ENCODE measurements around the gene POLG.

The POLG gene

GRCh38 chr15:89334510-89335297 is at the start of gene POLG:
TSS of gene POLG (minus strand) at chr15:89334824. CDS start at chr15:89333754, 1,070 bp downstream.
- DNase-seq (ENCODE audit: low read depth in 2 of 2), result peak; percentile 98 to 99

- no peak for DNase-seq (ENCODE audit: low read depth in 2 of 2)
These were observed 49.6 kb upstream of the POLG start for GRCh38 chr15:89384176-89384604.

DNA sequence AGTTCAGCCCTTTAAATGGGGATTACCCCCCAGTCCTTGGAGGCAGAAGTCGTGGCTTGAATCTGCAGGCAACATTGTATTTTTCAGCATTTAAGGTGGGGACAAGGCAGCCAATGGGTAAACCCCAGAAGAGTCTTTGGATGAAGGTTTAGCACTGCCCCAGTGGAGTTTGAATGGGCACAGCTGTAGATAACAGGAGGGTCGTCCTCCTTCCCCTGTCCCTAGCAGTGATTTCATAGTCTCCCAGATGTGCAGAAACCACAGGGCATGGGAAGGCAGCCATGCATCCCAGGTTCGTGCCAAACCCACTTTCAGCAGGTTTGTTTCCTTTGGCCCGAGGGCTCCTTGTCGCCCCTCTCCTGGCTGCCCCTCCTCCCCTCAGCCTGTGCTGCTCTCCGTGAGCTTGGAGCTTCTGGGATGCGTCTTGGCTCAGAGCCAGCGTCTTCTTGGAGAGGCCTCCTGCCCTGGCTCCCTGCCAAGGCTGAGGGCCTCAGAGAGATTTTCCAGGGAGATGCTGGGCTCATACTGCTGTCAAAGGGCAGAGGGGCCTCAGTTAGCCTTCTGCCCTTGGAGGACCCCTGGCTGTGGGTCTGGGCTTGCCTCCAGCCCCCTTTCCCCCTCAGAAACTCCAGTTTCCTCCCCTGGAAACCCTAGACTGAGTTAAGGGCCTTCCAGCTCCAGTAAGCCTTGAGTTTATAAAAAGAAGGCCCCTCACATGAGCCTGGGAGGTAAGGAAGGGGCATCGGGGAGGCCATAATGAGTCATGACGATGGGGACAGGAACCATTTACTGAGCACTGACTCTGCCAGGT is 48.9 kb upstream of the POLG start:
- DNase-seq (ENCODE audit: low read depth in 2 of 2), result no peak

- DNase-seq (ENCODE audit: low read depth in 2 of 2), result no peak
These were observed 47.5 kb upstream of the POLG start for GRCh38 chr15:89381888-89382686.

GRCh38 chr15:89381331-89381730 is 46.7 kb upstream of the POLG start:
- no peak for DNase-seq (ENCODE audit: low read depth in 2 of 2)

DNA sequence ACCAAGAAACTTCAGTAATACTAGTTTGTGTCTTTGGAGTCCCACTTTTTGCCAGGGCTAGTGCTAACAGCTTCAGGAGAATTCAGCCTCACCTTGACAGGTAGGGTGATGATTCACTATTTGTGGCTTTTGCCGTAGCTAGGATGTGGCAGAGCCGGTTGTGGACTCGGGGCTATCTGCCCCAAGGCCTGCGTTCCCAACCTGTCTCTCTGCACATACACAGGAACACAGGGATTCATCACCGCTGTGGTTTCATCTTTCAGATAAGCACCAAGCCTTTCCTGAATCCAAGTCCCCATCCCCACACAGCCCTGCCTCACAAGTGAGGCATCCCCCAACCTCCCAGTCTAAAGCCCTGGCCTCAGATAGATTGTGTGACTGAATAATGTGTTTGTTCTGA is 45.2 kb upstream of the POLG start:
- DNase-seq (ENCODE audit: low read depth in 2 of 2), result no peak

- no peak for DNase-seq (ENCODE audit: low read depth in 2 of 2)
These were observed 44.6 kb upstream of the POLG start for GRCh38 chr15:89379251-89379695.

- no peak for DNase-seq (ENCODE audit: low read depth in 2 of 2)
These were observed 43.9 kb upstream of the POLG start for GRCh38 chr15:89378296-89379151.

DNA sequence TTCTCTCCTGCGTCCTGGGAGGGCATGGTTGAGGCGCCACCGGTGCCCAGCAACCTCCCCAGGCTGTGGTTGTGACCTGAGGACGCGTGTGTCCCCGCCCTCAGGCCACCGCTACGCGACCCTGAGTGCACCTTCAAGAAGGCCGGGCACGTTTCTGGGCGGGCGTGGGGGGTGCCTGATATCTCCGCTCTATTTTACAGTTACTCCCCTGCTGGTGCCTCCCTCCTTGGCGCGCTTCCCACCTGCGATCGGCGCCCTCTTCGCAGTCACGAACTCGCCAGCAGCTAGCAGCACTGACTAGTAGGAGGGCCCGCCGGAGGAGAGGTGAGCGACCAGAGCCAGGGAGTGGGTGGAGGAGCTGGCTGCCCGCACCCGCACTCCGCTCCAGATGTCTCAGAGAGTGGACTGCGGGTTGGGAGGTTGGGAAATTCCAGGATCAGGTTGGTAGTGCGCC is 43.2 kb upstream of the POLG start:
- DNase-seq (ENCODE audit: low read depth in 2 of 2), result no peak

- no peak for DNase-seq (ENCODE audit: low read depth in 2 of 2)
These were observed 42.6 kb upstream of the POLG start for GRCh38 chr15:89377024-89377841.

- no peak for DNase-seq (ENCODE audit: low read depth in 2 of 2)
These were observed 41.8 kb upstream of the POLG start for GRCh38 chr15:89376388-89376787.

DNA sequence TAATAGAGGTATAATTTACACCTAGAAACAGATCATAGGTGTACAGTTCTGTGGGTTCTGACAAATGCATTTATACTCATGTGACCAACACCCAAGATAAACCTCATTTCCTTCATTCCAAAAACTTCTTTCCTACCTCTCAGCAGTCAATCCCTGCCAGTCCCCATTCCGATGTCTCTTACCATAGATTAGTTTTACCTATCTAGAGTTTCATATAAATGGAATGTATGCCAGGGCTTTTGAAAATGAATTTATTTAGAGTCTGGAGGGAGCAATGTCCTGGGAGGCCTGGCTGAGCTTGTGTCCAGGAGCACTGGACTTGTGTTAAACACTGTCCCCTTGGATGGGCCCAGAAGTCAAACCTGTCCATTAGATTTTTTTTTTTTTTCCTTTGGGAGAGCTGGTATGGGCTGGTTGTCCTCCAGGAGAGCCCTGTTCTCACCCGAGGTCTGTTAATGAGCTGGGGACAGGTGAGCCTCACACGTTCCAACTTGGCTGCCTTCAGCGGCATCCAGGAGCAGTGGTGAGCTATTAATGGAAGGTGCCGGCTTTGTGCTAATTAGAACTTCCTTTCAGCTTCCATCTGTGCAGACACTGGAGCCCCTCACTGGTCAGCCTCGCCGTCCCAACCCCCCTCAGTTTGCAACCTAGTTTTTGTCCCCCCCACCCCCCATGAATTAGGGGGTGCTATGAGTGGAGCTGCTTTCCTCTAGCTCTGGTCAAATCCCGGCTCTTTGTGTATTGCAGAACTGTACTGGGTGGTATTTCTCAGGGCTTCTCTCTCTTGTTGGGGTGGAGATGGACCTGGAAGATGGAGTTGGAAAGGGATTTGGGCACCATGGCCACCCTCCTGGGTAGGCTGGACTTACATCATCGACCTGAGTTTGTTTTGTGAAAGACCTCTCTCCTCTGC is 40.7 kb upstream of the POLG start:
- DNase-seq (ENCODE audit: low read depth in 2 of 2), result no peak

DNA sequence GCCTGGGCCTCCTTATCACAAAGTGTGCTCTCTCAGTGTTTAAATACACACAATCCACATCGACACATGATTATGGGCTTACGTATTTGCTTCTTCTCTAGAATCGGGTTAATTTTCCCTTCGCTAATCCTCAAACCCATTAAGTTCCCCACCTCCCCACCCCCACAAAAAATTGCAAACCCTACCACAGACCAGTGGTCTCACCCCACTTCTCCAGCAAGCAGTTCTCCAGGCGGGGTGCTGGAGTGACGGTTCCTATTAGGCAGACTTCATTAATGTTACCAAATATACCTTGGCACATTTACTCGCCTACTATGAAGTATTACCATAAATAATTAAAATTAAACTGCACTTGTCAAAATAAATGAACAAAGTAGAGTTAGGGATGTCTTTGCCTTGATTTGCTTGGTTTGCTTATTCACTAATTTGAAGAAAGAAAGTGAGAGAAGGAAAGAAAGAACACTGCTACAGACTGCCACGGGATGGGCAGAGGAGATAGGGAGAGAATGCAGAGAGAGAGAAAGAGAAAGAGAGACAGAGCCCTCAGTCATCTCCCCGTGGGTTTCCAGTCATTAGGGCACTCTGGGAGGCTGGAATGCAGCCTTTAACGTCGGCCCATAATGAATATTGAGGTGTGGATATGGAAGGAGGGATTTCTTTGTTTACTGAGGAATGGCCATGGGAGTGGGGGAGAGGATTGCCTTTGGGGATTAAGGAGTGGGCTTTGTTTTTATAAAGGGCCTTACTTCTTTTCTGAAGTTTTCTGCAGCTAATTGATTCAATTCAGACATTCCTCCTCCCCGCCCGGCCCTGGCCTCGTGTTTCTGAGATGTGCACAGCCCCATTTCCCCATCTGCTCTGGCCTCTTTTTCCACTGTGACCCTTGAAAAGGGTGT is 39.7 kb upstream of the POLG start:
- no peak for DNase-seq (ENCODE audit: low read depth in 2 of 2)

- DNase-seq (ENCODE audit: low read depth in 2 of 2), result no peak
These were observed 37.7 kb upstream of the POLG start for GRCh38 chr15:89372069-89372935.

DNA sequence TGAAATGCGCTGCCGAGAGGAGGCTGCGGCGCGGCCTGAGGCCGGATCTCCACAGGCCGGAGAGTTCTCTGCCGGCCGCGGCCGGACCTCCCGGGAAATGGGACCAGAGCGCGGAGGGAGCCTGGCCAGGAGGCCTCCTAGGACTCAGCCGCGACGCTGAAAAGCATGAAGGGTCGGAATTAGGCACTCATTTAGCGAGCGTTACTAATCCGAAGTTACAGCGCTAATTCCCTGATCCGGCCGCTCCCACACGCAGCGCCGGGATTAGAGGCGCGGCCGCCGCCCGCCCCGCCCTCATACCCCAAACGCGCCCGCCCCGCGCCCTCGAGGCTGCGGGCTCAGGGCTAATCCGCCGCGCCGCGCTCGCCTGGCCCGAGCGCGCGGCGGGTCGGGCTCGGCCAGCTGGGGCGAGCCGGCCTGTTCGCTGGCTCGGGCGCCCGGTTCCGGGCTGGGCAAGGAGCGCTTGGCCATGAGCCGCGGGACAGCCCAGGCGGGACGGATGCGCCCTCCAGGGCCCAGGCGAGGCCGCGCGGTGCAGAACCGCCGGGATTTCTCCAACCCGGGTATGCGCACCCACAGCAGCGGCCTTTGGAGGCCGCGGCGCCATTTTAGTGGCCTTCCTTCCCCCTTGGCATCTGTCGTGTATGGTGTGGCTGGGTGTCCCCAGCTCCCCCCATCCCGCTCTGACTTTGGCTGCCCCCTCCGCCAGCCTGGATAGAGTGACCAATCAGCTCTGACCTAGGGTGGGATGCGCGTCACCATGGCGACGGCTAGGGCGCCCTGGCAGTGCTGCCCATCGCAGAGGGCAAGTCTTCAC is 36.8 kb upstream of the POLG start:
- DNase-seq (ENCODE audit: low read depth in 2 of 2), result no peak

DNA sequence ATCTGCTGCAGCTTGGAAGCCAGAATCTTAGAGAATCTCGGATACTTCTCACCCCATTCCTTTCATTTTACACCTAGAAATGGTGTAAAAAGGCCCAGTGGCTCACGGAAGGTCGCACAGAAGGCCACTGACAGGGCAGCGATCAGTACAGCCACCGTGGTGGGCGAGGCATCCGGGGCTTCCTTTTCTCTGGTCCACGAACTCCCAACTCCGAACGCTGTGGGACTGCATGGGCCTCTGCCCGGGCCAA is 36.3 kb upstream of the POLG start:
- no peak for DNase-seq (ENCODE audit: low read depth in 2 of 2)
